ENCODE results near the gene RUNX1.

Gene RUNX1

DNA sequence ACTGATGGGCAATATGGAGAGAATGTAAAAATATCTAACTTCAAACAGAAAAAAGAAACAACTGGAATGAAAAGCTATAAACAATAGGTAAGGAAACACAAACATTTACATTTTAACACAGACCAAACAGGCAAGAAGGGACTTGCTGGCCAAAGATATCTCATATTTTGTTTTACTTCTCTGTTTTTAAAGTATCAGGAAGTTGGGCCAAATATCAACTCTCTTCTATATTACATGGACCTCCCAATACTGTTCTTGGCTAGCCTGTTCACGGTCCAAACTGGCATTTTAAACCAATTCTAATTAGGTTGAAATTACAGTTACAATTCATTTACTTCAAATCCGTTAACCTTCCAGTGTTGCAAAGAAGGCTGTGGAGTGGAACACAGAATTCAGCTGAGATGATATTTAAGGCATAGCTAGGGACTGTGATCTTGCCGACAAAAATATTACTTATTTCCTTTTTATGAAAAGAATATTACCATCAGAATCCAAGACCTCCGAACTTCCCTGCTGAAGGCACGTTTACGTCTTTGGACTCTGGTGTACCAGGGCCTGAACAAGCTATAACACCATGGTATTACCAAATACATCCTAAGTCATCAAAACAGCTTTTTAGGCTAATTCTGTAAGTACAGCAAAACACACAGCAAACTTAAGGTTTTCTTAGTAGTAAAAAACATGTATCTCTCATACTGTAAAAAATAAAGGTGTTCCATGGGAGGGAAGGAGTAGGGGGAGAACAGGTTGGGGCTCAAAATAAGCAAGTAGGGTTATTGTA lies 165.4 kb downstream of the RUNX1 start:
- TF ChIP-seq CTCF (IDR thresholded peaks at IDR 0.05; ENCODE audit: low read length, missing control alignments), result no peak
- peak overlapping the region; percentile 85 for H3K4me3 ChIP-seq (replicated peaks; ENCODE audit: low read depth, low read length)
- no peak for DNase-seq (ENCODE audit: low read depth)

DNA sequence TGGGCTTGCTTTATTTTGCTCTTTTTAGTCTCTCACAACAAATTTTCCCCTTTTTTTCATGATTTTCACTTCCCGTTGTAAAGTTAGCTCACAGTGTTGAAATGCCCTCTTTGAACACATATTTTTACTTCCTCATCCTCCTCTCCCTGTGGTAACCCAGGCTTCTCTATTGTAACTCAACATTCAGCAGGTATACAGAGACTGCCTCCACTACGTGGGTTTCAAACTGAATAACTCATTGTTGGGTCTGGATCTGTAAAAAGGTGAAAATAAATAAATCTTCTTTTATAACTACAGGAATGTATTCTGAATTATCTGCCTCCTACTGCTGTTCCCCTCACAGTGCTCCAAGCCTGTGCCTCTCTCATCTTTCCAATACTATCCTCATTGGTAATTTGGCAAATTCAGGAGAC lies 166.4 kb downstream of the RUNX1 start:
- no peak for DNase-seq (ENCODE audit: low read depth)
- H3K4me3 ChIP-seq (replicated peaks; ENCODE audit: low read depth, low read length), result peak overlapping the region; percentile 85
- no peak for TF ChIP-seq CTCF (IDR thresholded peaks at IDR 0.05; ENCODE audit: low read length, missing control alignments)

DNA sequence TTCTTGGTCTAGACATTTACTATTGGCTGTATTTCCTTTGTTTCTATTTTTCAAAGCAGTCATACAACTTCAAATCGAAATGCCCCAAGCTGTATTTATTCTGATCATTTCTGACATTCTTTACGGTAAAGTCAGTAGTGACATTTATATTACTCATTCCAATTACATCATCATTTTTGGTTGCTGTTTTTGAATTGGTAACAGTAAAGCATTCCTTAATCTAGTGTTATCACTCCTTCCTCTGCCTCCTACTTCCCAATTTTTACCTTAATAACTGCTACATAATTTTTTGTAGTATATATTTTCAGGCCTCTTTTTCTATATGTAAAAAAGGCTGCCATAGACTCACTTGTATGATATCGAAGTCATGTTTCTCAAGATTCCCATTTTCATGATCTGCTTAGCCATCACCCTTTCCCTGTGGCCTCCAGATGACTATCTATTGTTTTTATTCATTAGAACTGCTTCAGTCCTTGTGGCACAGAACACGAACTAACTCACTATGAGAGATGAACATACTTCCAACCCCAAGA lies 167.2 kb downstream of the RUNX1 start:
- peak overlapping the region; percentile 35 for H3K4me3 ChIP-seq (replicated peaks; ENCODE audit: low read depth, low read length)
- no peak for TF ChIP-seq CTCF (IDR thresholded peaks at IDR 0.05; ENCODE audit: low read length, missing control alignments)
- peak; percentile 85 for DNase-seq (ENCODE audit: low read depth)

DNA sequence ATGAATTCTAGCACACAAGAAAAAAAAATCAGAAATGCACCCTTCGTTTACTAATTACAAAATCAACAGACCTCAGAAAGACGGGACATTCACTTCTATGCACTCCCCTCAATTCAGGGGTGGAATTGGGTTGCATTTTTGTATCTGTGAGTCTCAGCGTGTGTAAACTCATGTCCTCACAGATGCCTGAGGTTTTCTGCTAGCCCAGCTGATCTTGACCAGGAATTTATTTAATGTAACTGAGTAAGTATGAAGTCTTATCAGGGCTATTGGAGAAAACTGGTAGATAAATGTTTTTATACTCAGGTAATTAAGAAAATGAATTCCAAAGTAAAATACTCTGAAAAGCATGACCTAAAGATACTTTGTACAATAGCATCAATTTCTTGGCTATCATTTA lies 167.7 kb downstream of the RUNX1 start:
- DNase-seq (ENCODE audit: low read depth), result peak; percentile 57
- TF ChIP-seq CTCF (IDR thresholded peaks at IDR 0.05; ENCODE audit: low read length, missing control alignments), result no peak
- H3K4me3 ChIP-seq (replicated peaks; ENCODE audit: low read depth, low read length), result peak overlapping the region; percentile 21

- TF ChIP-seq CTCF (IDR thresholded peaks at IDR 0.05; ENCODE audit: low read length, missing control alignments), result no peak
- no peak for DNase-seq (ENCODE audit: low read depth)
- no peak overlapping the region for H3K4me3 ChIP-seq (replicated peaks; ENCODE audit: low read depth, low read length)
Measured at GRCh38 chr21:34880401-34880800, 168.7 kb downstream of the RUNX1 start.

DNA sequence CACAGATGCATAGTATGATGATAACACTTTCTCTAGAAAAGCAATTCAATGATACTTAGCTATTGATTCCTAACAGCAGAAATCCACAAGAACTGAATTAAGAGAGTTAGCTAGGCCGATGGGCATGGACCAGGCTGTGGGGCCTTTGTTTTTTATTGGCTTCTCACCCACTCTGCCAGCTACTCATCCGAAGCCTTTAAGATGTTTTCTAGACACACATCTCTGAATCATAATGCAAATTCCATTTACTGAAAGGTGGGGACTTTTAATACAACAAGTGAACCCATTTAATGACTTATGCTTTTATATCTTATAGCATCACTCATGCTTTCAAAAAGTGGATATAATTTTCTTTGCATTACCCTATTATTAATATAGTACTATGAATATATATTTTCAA lies 170.2 kb downstream of the RUNX1 start:
- TF ChIP-seq CTCF (IDR thresholded peaks at IDR 0.05; ENCODE audit: low read length, missing control alignments), result no peak
- no peak overlapping the region for H3K4me3 ChIP-seq (replicated peaks; ENCODE audit: low read depth, low read length)
- no peak for DNase-seq (ENCODE audit: low read depth)

DNA sequence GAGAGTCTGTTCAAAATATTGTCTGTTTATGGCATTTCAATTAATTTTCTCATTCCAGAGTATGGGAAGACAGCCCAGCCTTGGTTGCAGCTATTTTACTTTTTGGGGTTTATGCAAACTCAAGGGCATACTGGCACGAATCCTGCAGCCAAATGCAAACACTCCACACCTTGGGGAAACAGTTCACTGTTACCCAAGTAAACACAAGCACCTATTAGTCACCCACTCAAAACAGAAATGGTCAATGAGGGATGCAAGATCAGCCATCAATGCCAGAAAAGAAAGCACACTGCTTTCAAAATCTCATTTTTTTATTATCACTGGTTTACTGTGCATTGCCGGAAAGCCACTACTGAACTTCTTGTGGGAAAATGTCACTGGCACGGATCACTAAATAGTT lies 170.6 kb downstream of the RUNX1 start:
- H3K4me3 ChIP-seq (replicated peaks; ENCODE audit: low read depth, low read length), result no peak overlapping the region
- TF ChIP-seq CTCF (IDR thresholded peaks at IDR 0.05; ENCODE audit: low read length, missing control alignments), result no peak
- DNase-seq (ENCODE audit: low read depth), result no peak

Measured in fibroblast of pulmonary artery (primary cell).